ENCODE measurements around the gene NF2.

The NF2 gene

GRCh38 chr22:29715705-29716104 is 112.3 kb downstream of the NF2 start:
- no peaks in the 10 kb centered on the region for H3K9me3 ChIP-seq (ENCODE audit: control insufficient read depth in 1 of 2, low read length in 2 of 2)
- H3K27me3 ChIP-seq (ENCODE audit: low read depth, low read length) = peaks cover 15% of the 10 kb centered on the region
- no peaks in the 10 kb centered on the region for H3K36me3 ChIP-seq (ENCODE audit: control insufficient read depth in 1 of 2, insufficient read depth in 2 of 2, low read length in 2 of 2)
- no peak overlapping the region for H3K27ac ChIP-seq (ENCODE audit: low read length)
- peaks cover 0 to 18% of the 10 kb centered on the region in 2 donors for H3K4me1 ChIP-seq (ENCODE audit: control insufficient read depth in 1 of 2, insufficient read depth in 2 of 2, low read length in 2 of 2)
- no peak overlapping the region for H3K4me3 ChIP-seq (ENCODE audit: low read depth in 1 of 2, low read length in 2 of 2)

DNA sequence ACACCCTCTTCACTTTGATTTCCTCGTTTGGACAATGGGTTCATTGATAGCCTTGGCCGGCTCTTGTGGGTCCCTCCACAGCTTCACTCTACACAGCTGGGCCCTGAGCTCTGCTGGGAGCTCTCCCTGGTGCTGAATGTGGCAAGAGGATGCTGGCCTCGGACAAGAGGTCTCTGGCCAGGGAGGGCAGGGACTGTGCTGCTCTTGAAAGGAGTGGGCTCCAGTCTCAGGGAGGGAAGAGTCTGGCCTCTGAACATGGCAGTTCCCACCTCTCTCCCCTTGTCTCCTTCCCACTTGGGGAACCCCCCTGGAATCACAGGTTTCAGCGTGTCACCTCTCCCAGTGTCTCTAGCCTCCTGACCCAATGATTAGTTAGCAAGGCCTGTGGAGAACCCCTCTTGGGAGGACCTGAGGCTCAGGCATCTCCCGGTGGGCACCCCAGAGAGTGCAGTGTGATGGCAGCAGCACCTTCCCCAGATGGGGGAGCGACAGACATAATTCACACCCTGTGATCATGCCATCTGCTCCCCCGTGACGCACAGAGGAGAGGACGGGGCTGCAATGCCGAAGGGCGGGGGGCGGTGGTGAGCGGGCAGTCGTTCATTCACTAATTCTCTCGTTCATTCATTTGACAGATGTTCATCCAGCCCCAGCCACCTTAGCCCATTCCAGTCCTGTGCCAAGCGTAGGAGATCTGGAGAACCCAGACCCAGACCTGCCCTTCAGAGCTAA is 113.5 kb downstream of the NF2 start:
- Histone ChIP-seq H3K27ac (ENCODE audit: low read length) (no peak overlapping the region), H3K27me3 (ENCODE audit: low read depth, low read length) (peaks cover 15% of the 10 kb centered on the region), H3K9me3 (ENCODE audit: control insufficient read depth in 1 of 2, low read length in 2 of 2) (no peaks in the 10 kb centered on the region), H3K4me1 (ENCODE audit: control insufficient read depth in 1 of 2, insufficient read depth in 2 of 2, low read length in 2 of 2) (peaks cover 0 to 18% of the 10 kb centered on the region in 2 donors), H3K36me3 (ENCODE audit: control insufficient read depth in 1 of 2, insufficient read depth in 2 of 2, low read length in 2 of 2) (no peaks in the 10 kb centered on the region), H3K4me3 (ENCODE audit: low read depth in 1 of 2, low read length in 2 of 2) (no peak overlapping the region)

GRCh38 chr22:29717789-29718188 is 114.4 kb downstream of the NF2 start:
- H3K27me3 ChIP-seq (ENCODE audit: low read depth, low read length) = peaks cover 15% of the 10 kb centered on the region
- H3K36me3 ChIP-seq (ENCODE audit: control insufficient read depth in 1 of 2, insufficient read depth in 2 of 2, low read length in 2 of 2) = no peaks in the 10 kb centered on the region
- no peak overlapping the region for H3K27ac ChIP-seq (ENCODE audit: low read length)
- H3K4me3 ChIP-seq (ENCODE audit: low read depth in 1 of 2, low read length in 2 of 2) = no peak overlapping the region
- H3K9me3 ChIP-seq (ENCODE audit: control insufficient read depth in 1 of 2, low read length in 2 of 2) = no peaks in the 10 kb centered on the region
- H3K4me1 ChIP-seq (ENCODE audit: control insufficient read depth in 1 of 2, insufficient read depth in 2 of 2, low read length in 2 of 2) = peaks cover 0 to 18% of the 10 kb centered on the region in 2 donors

GRCh38 chr22:29718949-29719898 is 115.8 kb downstream of the NF2 start:
- H3K36me3 ChIP-seq (ENCODE audit: control insufficient read depth in 1 of 2, insufficient read depth in 2 of 2, low read length in 2 of 2) = no peaks in the 10 kb centered on the region
- no peaks in the 10 kb centered on the region for H3K9me3 ChIP-seq (ENCODE audit: control insufficient read depth in 1 of 2, low read length in 2 of 2)
- H3K4me1 ChIP-seq (ENCODE audit: control insufficient read depth in 1 of 2, insufficient read depth in 2 of 2, low read length in 2 of 2) = peaks cover 0 to 18% of the 10 kb centered on the region in 2 donors
- no peak overlapping the region for H3K4me3 ChIP-seq (ENCODE audit: low read depth in 1 of 2, low read length in 2 of 2)
- peaks cover 15% of the 10 kb centered on the region for H3K27me3 ChIP-seq (ENCODE audit: low read depth, low read length)
- H3K27ac ChIP-seq (ENCODE audit: low read length) = no peak overlapping the region

- Histone ChIP-seq H3K36me3 (ENCODE audit: control insufficient read depth in 1 of 2, insufficient read depth in 2 of 2, low read length in 2 of 2) (no peaks in the 10 kb centered on the region), H3K9me3 (ENCODE audit: control insufficient read depth in 1 of 2, low read length in 2 of 2) (no peaks in the 10 kb centered on the region), H3K27me3 (ENCODE audit: low read depth, low read length) (peaks cover 15% of the 10 kb centered on the region), H3K27ac (ENCODE audit: low read length) (no peak within 1 kb of the TSS), H3K4me1 (ENCODE audit: control insufficient read depth in 1 of 2, insufficient read depth in 2 of 2, low read length in 2 of 2) (peaks cover 0 to 18% of the 10 kb centered on the region in 2 donors), H3K4me3 (ENCODE audit: low read depth in 1 of 2, low read length in 2 of 2) (peak within 1 kb of the TSS in 1 of 2 donors; percentile 38)
Measured at GRCh38 chr22:29719899-29720645, 116.6 kb downstream of the NF2 start, which contains the start of gene CABP7. Gene CABP7, plus strand, starts transcription at chr22:29720003. Its CDS starts 422 bp downstream, at chr22:29720425.

DNA sequence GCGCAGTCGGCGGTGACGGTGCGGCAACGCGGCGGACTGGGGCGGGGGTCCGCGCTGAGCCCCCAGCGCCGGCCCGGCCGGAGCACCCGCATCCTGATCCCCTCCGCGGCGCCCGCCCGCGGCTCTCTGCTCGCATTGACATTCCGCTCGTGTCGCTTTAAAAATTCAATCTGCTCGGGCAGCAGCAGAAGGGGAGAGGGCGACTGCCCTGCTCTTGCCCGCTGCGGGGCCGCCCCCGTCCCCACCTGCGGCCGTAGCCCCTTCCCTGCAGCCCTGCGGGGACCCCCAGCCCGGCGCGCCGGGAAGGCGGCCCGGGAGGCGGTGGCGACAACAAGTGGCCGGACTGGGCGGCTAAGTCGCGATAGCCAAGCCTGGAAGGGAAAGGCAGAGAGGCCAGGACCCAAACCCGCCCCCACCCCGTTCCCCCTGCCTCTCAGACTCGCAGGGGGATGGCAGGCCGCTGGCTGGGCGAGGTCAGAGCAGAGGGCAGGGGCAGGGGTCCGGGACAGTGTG is 117.4 kb downstream of the NF2 start:
- H3K4me1 ChIP-seq (ENCODE audit: control insufficient read depth in 1 of 2, insufficient read depth in 2 of 2, low read length in 2 of 2) = peaks cover 0 to 15% of the 10 kb centered on the region in 2 donors
- H3K9me3 ChIP-seq (ENCODE audit: control insufficient read depth in 1 of 2, low read length in 2 of 2) = no peaks in the 10 kb centered on the region
- H3K36me3 ChIP-seq (ENCODE audit: control insufficient read depth in 1 of 2, insufficient read depth in 2 of 2, low read length in 2 of 2) = no peaks in the 10 kb centered on the region
- H3K27me3 ChIP-seq (ENCODE audit: low read depth, low read length) = peaks cover 15% of the 10 kb centered on the region
- H3K27ac ChIP-seq (ENCODE audit: low read length) = no peak overlapping the region
- H3K4me3 ChIP-seq (ENCODE audit: low read depth in 1 of 2, low read length in 2 of 2) = peak overlapping the region in 1 of 2 donors; percentile 38

DNA sequence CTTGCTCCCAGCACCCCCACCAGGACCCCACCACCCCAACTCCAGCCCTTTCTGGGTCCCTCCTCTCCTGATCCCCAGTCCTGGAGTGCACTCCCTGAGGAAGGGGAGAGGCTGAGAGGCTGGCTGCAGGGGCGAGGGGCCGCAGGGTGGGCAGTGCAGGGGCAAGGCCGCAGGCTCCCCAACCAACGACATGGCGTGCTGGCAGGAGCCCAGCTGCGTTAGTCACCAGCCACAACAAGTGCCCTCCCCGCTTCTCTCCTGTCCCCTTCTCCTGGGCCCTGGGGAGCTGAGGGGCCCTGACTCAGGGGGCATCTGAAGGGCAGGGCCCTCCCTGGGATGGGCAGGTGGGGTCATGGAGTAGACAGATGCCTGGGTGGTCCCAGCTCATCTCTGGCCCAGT is 118.7 kb downstream of the NF2 start:
- H3K27me3 ChIP-seq (ENCODE audit: low read depth, low read length) = peaks cover 15% of the 10 kb centered on the region
- H3K4me3 ChIP-seq (ENCODE audit: low read depth in 1 of 2, low read length in 2 of 2) = no peak overlapping the region
- H3K27ac ChIP-seq (ENCODE audit: low read length) = no peak overlapping the region
- H3K36me3 ChIP-seq (ENCODE audit: control insufficient read depth in 1 of 2, insufficient read depth in 2 of 2, low read length in 2 of 2) = no peaks in the 10 kb centered on the region
- H3K4me1 ChIP-seq (ENCODE audit: control insufficient read depth in 1 of 2, insufficient read depth in 2 of 2, low read length in 2 of 2) = peaks cover 0 to 11% of the 10 kb centered on the region in 2 donors
- no peaks in the 10 kb centered on the region for H3K9me3 ChIP-seq (ENCODE audit: control insufficient read depth in 1 of 2, low read length in 2 of 2)

GRCh38 chr22:29722587-29722986 is 119.2 kb downstream of the NF2 start:
- no peaks in the 10 kb centered on the region for H3K9me3 ChIP-seq (ENCODE audit: control insufficient read depth in 1 of 2, low read length in 2 of 2)
- no peak overlapping the region for H3K4me3 ChIP-seq (ENCODE audit: low read depth in 1 of 2, low read length in 2 of 2)
- H3K27ac ChIP-seq (ENCODE audit: low read length) = no peak overlapping the region
- peaks cover 0 to 11% of the 10 kb centered on the region in 2 donors for H3K4me1 ChIP-seq (ENCODE audit: control insufficient read depth in 1 of 2, insufficient read depth in 2 of 2, low read length in 2 of 2)
- no peaks in the 10 kb centered on the region for H3K36me3 ChIP-seq (ENCODE audit: control insufficient read depth in 1 of 2, insufficient read depth in 2 of 2, low read length in 2 of 2)
- peaks cover 15% of the 10 kb centered on the region for H3K27me3 ChIP-seq (ENCODE audit: low read depth, low read length)

DNA sequence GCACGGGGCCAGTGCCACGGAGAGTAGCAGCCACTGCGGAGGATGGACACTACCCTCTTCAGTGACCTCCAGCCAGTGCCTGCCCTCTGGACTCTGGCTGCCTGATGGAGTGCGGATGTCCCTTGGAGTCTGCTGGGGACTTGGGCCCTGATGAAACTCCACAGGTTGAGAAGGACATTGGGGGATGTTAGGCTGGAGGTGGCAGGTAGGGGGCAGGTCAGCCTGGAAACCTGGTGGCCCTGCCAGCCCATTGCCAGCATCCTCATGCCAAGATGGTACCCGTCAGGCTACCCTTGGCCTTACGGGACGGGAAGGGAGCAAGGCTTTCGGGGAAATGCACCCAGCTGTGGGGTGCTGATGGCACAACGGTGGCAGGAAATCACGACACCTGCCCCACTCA is 120.3 kb downstream of the NF2 start:
- H3K9me3 ChIP-seq (ENCODE audit: control insufficient read depth in 1 of 2, low read length in 2 of 2) = no peaks in the 10 kb centered on the region
- H3K36me3 ChIP-seq (ENCODE audit: control insufficient read depth in 1 of 2, insufficient read depth in 2 of 2, low read length in 2 of 2) = no peaks in the 10 kb centered on the region
- no peak overlapping the region for H3K27ac ChIP-seq (ENCODE audit: low read length)
- peaks cover 0 to 11% of the 10 kb centered on the region in 2 donors for H3K4me1 ChIP-seq (ENCODE audit: control insufficient read depth in 1 of 2, insufficient read depth in 2 of 2, low read length in 2 of 2)
- peaks cover 8% of the 10 kb centered on the region for H3K27me3 ChIP-seq (ENCODE audit: low read depth, low read length)
- no peak overlapping the region for H3K4me3 ChIP-seq (ENCODE audit: low read depth in 1 of 2, low read length in 2 of 2)

DNA sequence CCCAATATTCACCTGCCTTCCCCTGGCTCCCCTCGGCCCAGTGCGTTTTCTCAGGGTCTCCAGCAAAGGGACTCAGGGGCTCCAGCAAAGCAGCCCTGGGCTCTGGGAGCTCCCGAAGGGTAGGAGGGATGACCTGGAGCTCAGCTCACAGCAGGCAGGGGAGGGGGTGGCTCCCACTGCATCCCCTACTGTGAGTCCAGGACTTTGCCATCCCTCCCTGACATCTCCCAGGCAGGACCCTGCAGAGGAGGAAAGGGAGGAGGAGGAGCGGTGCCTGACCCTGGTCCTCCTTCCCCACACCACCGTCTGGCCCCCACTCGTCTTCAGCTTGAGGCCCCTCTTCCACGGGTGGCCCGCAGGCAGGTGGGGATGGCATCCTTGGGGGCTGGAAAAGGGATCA is 121.4 kb downstream of the NF2 start:
- Histone ChIP-seq H3K36me3 (ENCODE audit: control insufficient read depth in 1 of 2, insufficient read depth in 2 of 2, low read length in 2 of 2) (no peaks in the 10 kb centered on the region), H3K4me1 (ENCODE audit: control insufficient read depth in 1 of 2, insufficient read depth in 2 of 2, low read length in 2 of 2) (peaks cover 0 to 3% of the 10 kb centered on the region in 2 donors), H3K27me3 (ENCODE audit: low read depth, low read length) (no peaks in the 10 kb centered on the region)

More for the DNA sequence above, 121.4 kb downstream of the NF2 start:
- Histone ChIP-seq H3K4me3 (ENCODE audit: low read depth in 1 of 2, low read length in 2 of 2) (no peak overlapping the region), H3K27ac (ENCODE audit: low read length) (no peak overlapping the region), H3K9me3 (ENCODE audit: control insufficient read depth in 1 of 2, low read length in 2 of 2) (no peaks in the 10 kb centered on the region)
